Head of caudate nucleus (tissue), 42 donors: ENCODE results near the gene NUBP1.
"Not testable (repeated sequence)": the region's sequence is repeated elsewhere in the genome, so short reads cannot be mapped to it uniquely, and the experiment has no call there.

Source experiments
- DNase-seq, 42 donors: peaks; one replicate each; pipeline versions ENCODE4 v3.0.0 to v3.0.0-alpha.2; 2020 to 2021; ENCODE audit warnings: mixed read lengths in 7 of 42
- intact Hi-C: fragments of 100-400 bp; cut with DNase I; formaldehyde crosslinking; loops from one replicate; pipeline ENCODE4 v1.15.0; 2022

Gene NUBP1

GRCh38 chr16:10780628-10781027, 37.0 kb downstream of the NUBP1 start:
- no peak for DNase-seq
- intact Hi-C loops = no loop called here

DNA sequence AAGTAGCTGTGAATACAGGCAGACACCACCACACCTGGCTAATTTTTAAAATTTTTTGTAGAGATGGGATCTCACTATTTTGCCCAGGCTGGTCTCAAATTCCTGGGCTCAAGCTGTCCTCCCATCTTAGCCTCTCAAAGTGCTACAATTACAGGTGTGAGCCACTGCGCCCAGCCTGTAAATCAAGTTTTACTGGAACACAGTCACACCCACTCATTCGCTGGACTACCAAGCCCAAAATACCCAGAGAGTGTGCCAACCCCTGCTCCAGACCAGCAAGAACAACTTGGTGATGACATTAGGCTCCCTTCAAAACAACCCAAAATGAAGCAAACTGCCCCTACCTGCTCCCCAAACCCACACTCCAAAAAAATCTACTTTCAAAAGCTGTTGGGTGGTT, 39.0 kb downstream of the NUBP1 start:
- intact Hi-C loops = no loop called here
- DNase-seq = no peak

- DNase-seq = no peak
- intact Hi-C loops = no loop called here
Measured at GRCh38 chr16:10787304-10787703, 43.7 kb downstream of the NUBP1 start.

- intact Hi-C loops, DNase-seq: not testable (repeated sequence)
Measured at GRCh38 chr16:10788630-10789029, 45.0 kb downstream of the NUBP1 start.

GRCh38 chr16:10791048-10791447, 47.4 kb downstream of the NUBP1 start:
- intact Hi-C loops = no loop called here
- no peak for DNase-seq

- DNase-seq = no peak
- intact Hi-C loops = no loop called here
Measured at GRCh38 chr16:10799736-10800135, 56.1 kb downstream of the NUBP1 start.

GRCh38 chr16:10805334-10805733, 61.7 kb downstream of the NUBP1 start:
- intact Hi-C loops = no loop called here
- DNase-seq = no peak

DNA sequence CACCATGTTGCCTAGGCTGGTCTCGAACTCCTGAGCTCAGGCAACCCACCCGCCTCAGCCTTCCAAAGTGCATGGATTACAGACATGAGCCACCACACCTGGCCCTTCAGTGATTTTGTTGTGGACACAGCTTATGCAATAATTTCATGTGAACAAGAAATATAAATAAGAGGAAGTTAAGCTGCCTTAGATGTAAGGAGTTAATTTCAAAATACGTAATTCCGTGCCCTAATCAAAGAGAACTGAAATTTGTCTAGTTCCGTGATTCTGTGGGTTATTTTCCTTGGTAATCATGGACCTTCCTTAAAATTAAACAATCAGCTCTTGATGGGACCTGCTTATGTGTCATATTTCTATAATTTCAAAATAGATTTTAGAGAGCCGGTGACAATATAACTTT, 63.1 kb downstream of the NUBP1 start:
- intact Hi-C loops = no loop called here

GRCh38 chr16:10808218-10808617, 64.6 kb downstream of the NUBP1 start:
- intact Hi-C loops = no loop called here
- no peak for DNase-seq

More for the DNA sequence above, 63.1 kb downstream of the NUBP1 start:
- DNase-seq = no peak

DNA sequence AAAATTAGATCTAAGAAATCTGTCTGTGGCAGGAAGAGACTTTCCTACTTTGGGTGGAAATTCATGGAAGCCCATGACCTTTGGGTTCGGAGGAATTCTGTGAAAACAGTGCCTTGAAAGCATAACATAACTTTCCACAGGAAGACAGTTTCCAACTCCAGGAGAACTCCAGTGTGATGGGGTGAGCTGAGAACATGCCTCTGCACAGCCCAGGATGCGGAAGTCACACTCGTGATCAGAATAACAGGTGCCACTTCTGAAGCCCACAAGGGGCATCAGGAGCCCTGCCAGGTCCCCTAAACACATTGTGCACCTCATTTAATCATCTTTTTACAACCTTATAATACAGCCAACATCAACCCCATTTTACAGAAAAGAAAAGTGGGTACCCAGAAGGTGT, 65.2 kb downstream of the NUBP1 start:
- no peak for DNase-seq
- intact Hi-C loops = no loop called here

GRCh38 chr16:10809706-10810105, 66.1 kb downstream of the NUBP1 start:
- intact Hi-C loops = no loop called here

GRCh38 chr16:10812312-10813098, 68.9 kb downstream of the NUBP1 start:
- DNase-seq = no peak
- intact Hi-C loops = no loop called here

More at GRCh38 chr16:10809706-10810105, 66.1 kb downstream of the NUBP1 start:
- no peak for DNase-seq

- intact Hi-C loops = no loop called here
Measured at GRCh38 chr16:10813099-10813455, 69.4 kb downstream of the NUBP1 start.

GRCh38 chr16:10817514-10817913, 73.9 kb downstream of the NUBP1 start:
- intact Hi-C loops = no loop called here
- no peak for DNase-seq

More at GRCh38 chr16:10813099-10813455, 69.4 kb downstream of the NUBP1 start:
- no peak for DNase-seq

DNA sequence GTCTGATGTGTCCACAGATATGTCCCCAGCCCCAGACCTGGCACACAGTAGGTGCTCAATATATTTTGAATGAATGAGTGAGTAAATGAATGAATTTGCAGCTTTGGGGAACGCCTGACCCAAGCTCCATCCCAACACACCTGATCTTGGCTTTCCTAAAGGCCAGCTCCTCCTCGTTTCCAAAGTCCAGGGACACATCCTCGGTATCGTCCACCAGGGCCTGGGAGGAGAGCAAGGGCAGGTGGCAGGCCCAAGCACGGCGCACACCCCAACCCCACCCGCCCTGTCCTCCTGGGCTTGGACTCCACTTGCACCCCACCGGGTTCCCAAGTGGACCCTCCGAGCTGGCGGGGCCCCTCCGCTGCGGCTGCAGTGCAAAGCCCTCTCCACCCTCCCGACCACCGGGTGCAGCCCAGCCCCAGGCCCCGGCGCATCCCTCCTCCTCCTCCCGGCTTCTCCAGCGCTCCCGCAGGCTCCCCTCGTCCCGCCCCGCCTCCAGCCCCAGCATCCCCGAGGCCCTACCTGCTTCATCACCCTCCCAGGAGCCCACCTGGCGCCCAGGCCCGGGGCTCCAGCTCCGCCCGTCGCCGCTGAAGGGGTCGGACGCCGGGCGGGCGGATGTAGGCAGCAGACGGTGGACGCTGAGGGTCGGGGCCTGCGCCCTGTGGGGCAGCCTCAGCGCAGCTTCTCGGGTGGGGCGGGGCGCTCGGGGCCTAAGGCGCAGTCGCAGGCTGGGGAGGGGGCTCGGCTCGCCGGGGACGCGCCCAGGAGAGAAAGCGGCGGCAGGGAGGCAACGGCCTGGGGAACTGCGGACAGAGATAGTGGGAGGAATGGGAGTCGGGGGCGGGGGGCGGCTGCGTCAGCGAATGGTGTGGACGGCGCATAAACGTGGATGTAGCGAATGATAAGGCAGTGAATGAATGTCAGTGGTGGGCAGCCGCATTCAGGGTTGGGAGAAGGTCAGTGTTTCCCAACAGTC, 74.6 kb downstream of the NUBP1 start, which contains the start of gene TVP23A:
TSS of gene TVP23A (minus strand) at position 832 of the 979 bp plus-strand sequence. CDS start at position 531, 301 bp downstream.
- peak in 38 of 42 donors; percentile 23 to 75 (median 54) for DNase-seq
- intact Hi-C loops = no loop called here
